HCT116 (cell line): ENCODE results near the gene TRMT11.

Experiments
- EZH2phosphoT487 ChIP-seq: fragments of 200-600 bp; IDR thresholded peaks from 2 replicates; pipeline ENCODE4 v1.6.1; 2018; ENCODE audit warnings: antibody characterized with exemption, borderline replicate concordance
- POLR2A ChIP-seq: IDR thresholded peaks from 2 replicates; pipeline ENCODE4 v1.7.0; 2011; ENCODE audit warnings: borderline replicate concordance; ENCODE audit not compliant: insufficient read depth, insufficient read length; ENCODE audit errors: extremely low read depth
- POLR2AphosphoS5 ChIP-seq: IDR thresholded peaks from 2 replicates; pipeline ENCODE4 v1.6.1; 2011; ENCODE audit warnings: mild to moderate bottlenecking, low read depth, low read length, moderate library complexity
- RAD21 ChIP-seq: IDR thresholded peaks from 2 replicates; pipeline ENCODE4 v1.6.1; 2012; ENCODE audit warnings: low read depth, mild to moderate bottlenecking
- SIN3A ChIP-seq: IDR thresholded peaks from 2 replicates; pipeline ENCODE4 v1.6.1; 2012; ENCODE audit warnings: low read depth
- SP1 ChIP-seq: IDR thresholded peaks from 2 replicates; pipeline ENCODE4 v1.6.1; 2012; ENCODE audit warnings: low read depth
- SRF ChIP-seq: IDR thresholded peaks from 2 replicates; pipeline ENCODE4 v1.6.1; 2012; ENCODE audit warnings: low read depth
- TCF7L2 ChIP-seq: IDR thresholded peaks from 2 replicates; pipeline ENCODE4 v1.7.0; 2011; ENCODE audit warnings: borderline replicate concordance, inconsistent platforms; ENCODE audit not compliant: insufficient read depth, insufficient read length; ENCODE audit errors: extremely low read depth
- YY1 ChIP-seq: IDR thresholded peaks from 2 replicates; pipeline ENCODE4 v1.6.1; 2011; ENCODE audit warnings: low read length, low read depth, moderate library complexity, mild to moderate bottlenecking; ENCODE audit not compliant: insufficient replicate concordance; ENCODE audit errors: extremely low read depth
- TF ChIP-seq, protein P1 (sequence below), 3 experiments: fragments of 200-600 bp in 1 of 3; sonication (generic) in 1 of 3; IDR thresholded peaks in 2 of 3; conservative IDR thresholded peaks in 1 of 3; 2 replicates each; pipeline ENCODE4 v1.5.1; 2012 to 2017; ENCODE audit warnings: low read depth in 2 of 3, low read length in 2 of 3, antibody characterized with exemption in 1 of 3, borderline replicate concordance in 1 of 3, control low read depth in 1 of 3, mild to moderate bottlenecking in 1 of 3, mixed read lengths in 1 of 3, mixed run types in 1 of 3, moderate library complexity in 1 of 3; ENCODE audit not compliant: insufficient read depth in 1 of 3
- TF ChIP-seq, protein P2 (sequence below): IDR thresholded peaks from 2 replicates; pipeline ENCODE4 v1.6.1; 2012
- TF ChIP-seq, protein P3 (sequence below): IDR thresholded peaks from 2 replicates; pipeline ENCODE4 v1.6.1; 2012

DNA sequence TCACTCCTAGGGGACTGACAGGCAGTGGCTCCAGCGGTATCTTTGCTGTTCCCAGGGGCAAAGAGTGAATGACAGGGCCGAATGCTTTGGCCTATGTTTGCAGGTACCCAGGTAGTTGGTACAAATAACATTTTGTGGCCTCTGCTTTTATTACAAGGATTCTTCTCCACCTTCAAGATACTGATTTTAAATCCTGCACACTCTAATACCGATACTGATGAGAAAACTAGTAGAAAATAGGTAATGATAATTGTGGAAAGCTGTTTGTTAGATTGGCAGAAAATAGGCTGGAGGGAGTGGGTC lies 29.0 kb upstream of the TRMT11 start:
- no peak for TF ChIP-seq POLR2A
- TF ChIP-seq, protein P1, sequence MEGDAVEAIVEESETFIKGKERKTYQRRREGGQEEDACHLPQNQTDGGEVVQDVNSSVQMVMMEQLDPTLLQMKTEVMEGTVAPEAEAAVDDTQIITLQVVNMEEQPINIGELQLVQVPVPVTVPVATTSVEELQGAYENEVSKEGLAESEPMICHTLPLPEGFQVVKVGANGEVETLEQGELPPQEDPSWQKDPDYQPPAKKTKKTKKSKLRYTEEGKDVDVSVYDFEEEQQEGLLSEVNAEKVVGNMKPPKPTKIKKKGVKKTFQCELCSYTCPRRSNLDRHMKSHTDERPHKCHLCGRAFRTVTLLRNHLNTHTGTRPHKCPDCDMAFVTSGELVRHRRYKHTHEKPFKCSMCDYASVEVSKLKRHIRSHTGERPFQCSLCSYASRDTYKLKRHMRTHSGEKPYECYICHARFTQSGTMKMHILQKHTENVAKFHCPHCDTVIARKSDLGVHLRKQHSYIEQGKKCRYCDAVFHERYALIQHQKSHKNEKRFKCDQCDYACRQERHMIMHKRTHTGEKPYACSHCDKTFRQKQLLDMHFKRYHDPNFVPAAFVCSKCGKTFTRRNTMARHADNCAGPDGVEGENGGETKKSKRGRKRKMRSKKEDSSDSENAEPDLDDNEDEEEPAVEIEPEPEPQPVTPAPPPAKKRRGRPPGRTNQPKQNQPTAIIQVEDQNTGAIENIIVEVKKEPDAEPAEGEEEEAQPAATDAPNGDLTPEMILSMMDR (IDR thresholded peaks at IDR 0.05 in 2 of 3, conservative IDR thresholded peaks at IDR 0.05 in 1 of 3; ENCODE audit: borderline replicate concordance in 1 of 3, insufficient read depth in 1 of 3, low read depth in 2 of 3, low read length in 2 of 3): no peak
- TF ChIP-seq RAD21: no peak
- TF ChIP-seq SRF: no peak
- no peak for TF ChIP-seq SIN3A
- no peak for TF ChIP-seq YY1
- no peak for TF ChIP-seq POLR2AphosphoS5
- TF ChIP-seq, protein P2, sequence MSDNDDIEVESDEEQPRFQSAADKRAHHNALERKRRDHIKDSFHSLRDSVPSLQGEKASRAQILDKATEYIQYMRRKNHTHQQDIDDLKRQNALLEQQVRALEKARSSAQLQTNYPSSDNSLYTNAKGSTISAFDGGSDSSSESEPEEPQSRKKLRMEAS: no peak
- no peak for TF ChIP-seq EZH2phosphoT487
- no peak for TF ChIP-seq TCF7L2
- TF ChIP-seq, protein P3, sequence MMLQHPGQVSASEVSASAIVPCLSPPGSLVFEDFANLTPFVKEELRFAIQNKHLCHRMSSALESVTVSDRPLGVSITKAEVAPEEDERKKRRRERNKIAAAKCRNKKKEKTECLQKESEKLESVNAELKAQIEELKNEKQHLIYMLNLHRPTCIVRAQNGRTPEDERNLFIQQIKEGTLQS: no peak
- no peak for TF ChIP-seq SP1
